ENCODE results near the gene ACTN3. TPM values are rescaled to one million over a fixed set of nuclear protein-coding genes. Genes with fewer than 3 reads are reported as not detected.
A peak's percentile ranks its signal among the peaks of the same experiment; 100 is the strongest.
"Not testable (repeated sequence)": the region's sequence is repeated elsewhere in the genome, so short reads cannot be mapped to it uniquely, and the experiment has no call there.

The ACTN3 gene
- total RNA-seq, 1 donor from 2014 or later: 0.07 TPM

DNA sequence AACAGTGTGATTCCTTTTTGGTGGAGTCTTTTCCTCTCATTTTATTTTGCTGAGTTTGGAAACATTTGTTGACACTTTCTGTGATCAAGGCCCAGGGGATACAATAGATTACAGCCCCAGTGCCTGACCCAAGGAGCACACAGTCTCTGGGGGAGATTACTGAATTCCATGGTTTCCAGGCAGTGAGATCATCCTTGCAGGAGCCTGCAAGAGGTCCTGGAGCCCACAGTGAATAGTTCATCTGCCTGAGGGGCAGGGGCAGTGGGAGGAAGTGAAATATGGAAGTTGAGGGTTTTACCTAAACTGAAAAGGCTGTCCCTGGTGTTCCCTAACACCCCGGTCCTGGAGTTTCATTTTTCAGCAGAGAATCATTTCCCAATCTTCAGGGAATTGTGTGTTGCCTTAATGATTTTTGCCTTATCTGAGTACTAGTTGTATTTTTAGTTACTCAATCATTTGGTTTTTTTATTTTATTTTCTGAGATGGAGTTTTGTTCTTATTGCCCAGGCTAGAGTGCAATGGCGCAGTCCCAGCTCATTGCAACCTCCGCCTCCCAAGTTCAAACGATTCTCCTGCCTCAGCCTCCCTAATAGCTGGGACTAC, 54.0 kb downstream of the ACTN3 start:
- TF ChIP-seq, protein P1, sequence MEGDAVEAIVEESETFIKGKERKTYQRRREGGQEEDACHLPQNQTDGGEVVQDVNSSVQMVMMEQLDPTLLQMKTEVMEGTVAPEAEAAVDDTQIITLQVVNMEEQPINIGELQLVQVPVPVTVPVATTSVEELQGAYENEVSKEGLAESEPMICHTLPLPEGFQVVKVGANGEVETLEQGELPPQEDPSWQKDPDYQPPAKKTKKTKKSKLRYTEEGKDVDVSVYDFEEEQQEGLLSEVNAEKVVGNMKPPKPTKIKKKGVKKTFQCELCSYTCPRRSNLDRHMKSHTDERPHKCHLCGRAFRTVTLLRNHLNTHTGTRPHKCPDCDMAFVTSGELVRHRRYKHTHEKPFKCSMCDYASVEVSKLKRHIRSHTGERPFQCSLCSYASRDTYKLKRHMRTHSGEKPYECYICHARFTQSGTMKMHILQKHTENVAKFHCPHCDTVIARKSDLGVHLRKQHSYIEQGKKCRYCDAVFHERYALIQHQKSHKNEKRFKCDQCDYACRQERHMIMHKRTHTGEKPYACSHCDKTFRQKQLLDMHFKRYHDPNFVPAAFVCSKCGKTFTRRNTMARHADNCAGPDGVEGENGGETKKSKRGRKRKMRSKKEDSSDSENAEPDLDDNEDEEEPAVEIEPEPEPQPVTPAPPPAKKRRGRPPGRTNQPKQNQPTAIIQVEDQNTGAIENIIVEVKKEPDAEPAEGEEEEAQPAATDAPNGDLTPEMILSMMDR (IDR thresholded peaks at IDR 0.05): no peak
- DNase-seq (ENCODE audit: low spot score): no peak

DNA sequence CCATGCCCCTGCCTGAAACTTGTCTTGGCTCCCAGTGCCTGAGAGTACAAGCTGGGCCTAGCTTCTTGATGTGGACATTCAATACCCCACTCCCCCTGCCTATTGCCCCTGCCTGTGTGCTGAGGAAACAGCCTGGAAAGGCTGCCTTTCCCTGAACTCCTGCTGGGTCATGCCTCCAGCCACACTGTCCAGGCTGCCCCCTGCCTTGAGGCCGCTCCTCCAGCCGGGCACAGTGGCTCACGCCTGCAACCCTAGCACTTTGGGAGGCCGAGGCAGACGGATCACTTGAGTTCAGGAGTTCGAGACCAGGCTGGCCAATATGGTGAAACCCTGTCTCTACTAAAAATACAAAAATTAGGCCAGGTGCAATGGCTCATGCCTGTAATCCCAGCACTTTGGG, 56.4 kb downstream of the ACTN3 start:
- TF ChIP-seq, protein P1 (IDR thresholded peaks at IDR 0.05): no peak
- DNase-seq (ENCODE audit: low spot score): no peak
- Mint-ChIP-seq H3K4me3 (ENCODE audit: unreplicated experiment) (no peak overlapping the region), H3K9me3 (ENCODE audit: low read depth) (no peaks in the 10 kb centered on the region), H3K36me3 (ENCODE audit: low read depth) (peaks cover 13% of the 10 kb centered on the region), H3K4me1 (ENCODE audit: low read depth) (peaks cover 40% of the 10 kb centered on the region), H3K27me3 (ENCODE audit: low read depth) (no peaks in the 10 kb centered on the region), H3K27ac (ENCODE audit: unreplicated experiment) (no peak overlapping the region)

More for the DNA sequence above, 54.0 kb downstream of the ACTN3 start:
- Mint-ChIP-seq H3K27ac (ENCODE audit: unreplicated experiment) (peak overlapping the region; percentile 9), H3K27me3 (ENCODE audit: low read depth) (no peaks in the 10 kb centered on the region), H3K4me1 (ENCODE audit: low read depth) (peaks cover 27% of the 10 kb centered on the region), H3K4me3 (ENCODE audit: unreplicated experiment) (no peak overlapping the region), H3K36me3 (ENCODE audit: low read depth) (peaks cover 13% of the 10 kb centered on the region), H3K9me3 (ENCODE audit: low read depth) (no peaks in the 10 kb centered on the region)

DNA sequence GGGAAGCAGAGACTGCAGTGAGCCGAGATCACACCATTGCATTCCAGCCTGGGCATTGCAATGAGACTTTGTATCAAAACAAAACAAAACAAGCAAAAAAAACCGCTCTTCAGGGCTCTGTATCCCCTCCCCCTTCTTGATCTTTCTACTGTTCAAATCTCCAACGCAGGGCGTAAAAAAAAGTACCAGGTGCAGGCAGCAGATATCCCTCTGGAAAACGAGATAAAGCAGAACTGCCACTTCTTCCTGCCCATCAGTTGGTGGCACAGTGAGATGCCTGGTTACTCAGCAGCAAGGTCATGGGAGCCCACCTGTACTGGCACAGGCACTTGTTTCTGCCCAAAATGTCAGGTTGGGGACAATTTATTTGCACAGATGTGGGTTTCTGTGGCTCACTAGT, 57.5 kb downstream of the ACTN3 start:
- H3K27ac Mint-ChIP-seq (ENCODE audit: unreplicated experiment): no peak overlapping the region
- no peaks in the 10 kb centered on the region for H3K9me3 Mint-ChIP-seq (ENCODE audit: low read depth)
- no peaks in the 10 kb centered on the region for H3K27me3 Mint-ChIP-seq (ENCODE audit: low read depth)
- no peak overlapping the region for H3K4me3 Mint-ChIP-seq (ENCODE audit: unreplicated experiment)
- H3K4me1 Mint-ChIP-seq (ENCODE audit: low read depth): peaks cover 42% of the 10 kb centered on the region
- DNase-seq (ENCODE audit: low spot score): no peak
- TF ChIP-seq, protein P1 (IDR thresholded peaks at IDR 0.05): no peak
- H3K36me3 Mint-ChIP-seq (ENCODE audit: low read depth): peaks cover 13% of the 10 kb centered on the region

DNA sequence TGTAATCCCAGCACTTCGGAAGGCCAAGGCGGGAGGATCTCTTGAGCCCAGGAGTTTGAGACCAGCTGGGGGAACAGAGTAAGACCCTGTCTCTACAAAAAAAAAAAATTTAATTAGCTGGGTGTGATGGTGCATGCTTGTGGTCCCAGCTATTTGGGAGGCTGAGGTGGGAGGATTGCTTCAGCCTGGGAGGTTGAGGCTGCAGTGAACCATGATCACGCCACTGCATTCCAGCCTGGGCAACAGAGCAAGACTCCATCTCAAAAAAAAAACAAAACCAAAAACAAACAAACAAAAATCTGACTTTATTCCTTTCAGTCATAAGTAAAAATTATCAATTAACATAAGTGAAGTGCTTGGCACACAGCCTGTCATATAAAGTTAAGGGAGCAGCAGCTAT, 59.9 kb downstream of the ACTN3 start:
- H3K4me3 Mint-ChIP-seq (ENCODE audit: unreplicated experiment); DNase-seq (ENCODE audit: low spot score); H3K27me3 Mint-ChIP-seq (ENCODE audit: low read depth); H3K27ac Mint-ChIP-seq (ENCODE audit: unreplicated experiment); H3K9me3 Mint-ChIP-seq (ENCODE audit: low read depth): not testable (repeated sequence)
- Mint-ChIP-seq H3K4me1 (ENCODE audit: low read depth) (peaks cover 31% of the 10 kb centered on the region), H3K36me3 (ENCODE audit: low read depth) (peaks cover 10% of the 10 kb centered on the region)

DNA sequence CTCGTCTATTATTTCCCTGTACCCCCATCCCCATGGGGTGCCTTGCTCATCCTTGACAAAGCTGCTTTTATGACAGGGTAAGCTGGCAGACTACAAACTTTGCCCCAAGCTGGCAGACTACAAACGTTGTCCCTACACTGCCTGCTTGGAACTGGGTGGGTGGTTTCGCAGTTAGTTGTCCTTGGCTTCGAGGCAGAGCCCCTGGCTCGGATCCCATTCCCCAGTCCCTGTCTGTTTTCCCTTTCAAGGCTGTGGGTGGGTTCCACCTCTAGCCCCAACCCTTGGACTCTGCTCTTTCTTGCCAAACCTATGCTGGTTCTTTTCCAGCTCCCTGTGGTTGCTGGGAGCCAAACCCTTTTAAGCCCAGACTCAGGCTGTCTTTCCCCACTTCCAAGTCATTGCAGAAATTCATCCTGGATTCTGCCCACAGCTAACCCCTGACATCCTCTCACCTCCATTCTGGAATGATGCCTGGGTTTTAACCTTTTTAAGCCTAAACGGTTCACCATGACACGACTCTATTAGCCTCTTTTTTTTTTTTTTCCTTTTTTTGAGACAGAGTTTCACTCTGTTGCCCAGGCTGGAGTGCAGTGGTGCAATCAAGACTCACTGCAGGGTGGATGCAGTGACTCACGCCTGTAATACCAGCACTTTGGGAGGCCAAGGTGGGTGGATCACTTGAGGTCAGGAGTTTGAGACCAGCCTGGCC, 60.6 kb downstream of the ACTN3 start:
- TF ChIP-seq, protein P1 (IDR thresholded peaks at IDR 0.05): no peak
- no peak overlapping the region for H3K4me3 Mint-ChIP-seq (ENCODE audit: unreplicated experiment)
- H3K27me3 Mint-ChIP-seq (ENCODE audit: low read depth): no peaks in the 10 kb centered on the region
- H3K27ac Mint-ChIP-seq (ENCODE audit: unreplicated experiment): peak overlapping the region; percentile 97
- DNase-seq (ENCODE audit: low spot score): no peak
- peaks cover 2% of the 10 kb centered on the region for H3K9me3 Mint-ChIP-seq (ENCODE audit: low read depth)
- peaks cover 10% of the 10 kb centered on the region for H3K36me3 Mint-ChIP-seq (ENCODE audit: low read depth)
- H3K4me1 Mint-ChIP-seq (ENCODE audit: low read depth): peaks cover 25% of the 10 kb centered on the region
